GM12878 (cell line): ENCODE results near the gene CEP63. TPM values are rescaled to one million over a fixed set of nuclear protein-coding genes. Genes with fewer than 3 reads are reported as not detected.

Experiments used
- ATAC-seq: fragments of 200-7000 bp; cut with Tn5 transposase; 3 replicates; pipeline ENCODE4 v1.9.1; 2020; ENCODE audit warnings: mild to moderate bottlenecking, moderate library complexity
- BruUV-seq: library from RNA; stranded (reverse); fragments of 400-500 nt; replicated peaks from 2 replicates; lab custom pipeline; 2021; lab: Mats Ljungman, UMichigan
- CTCF ChIA-PET: fragments of 300-600 bp; sonication (Branson Sonifier 250); formaldehyde crosslinking; extraction: SDS; loops from one replicate; lab custom pipeline; 2021; ENCODE audit warnings: inconsistent platforms; lab: Yijun Ruan, JAX
- POLR2A ChIA-PET: fragments of 350-600 bp; formaldehyde crosslinking; extraction: SDS; loops from one replicate; lab custom pipeline; 2021; ENCODE audit warnings: inconsistent platforms; lab: Charles Lee
- RAD21 ChIA-PET: fragments of 300-600 bp; sonication (Branson Sonifier 250); formaldehyde crosslinking; loops from one replicate; lab custom pipeline; 2023; ENCODE audit warnings: antibody characterized with exemption; ENCODE audit not compliant: unreplicated experiment; lab: Charles Lee
- SMC1A ChIA-PET: fragments of 300-600 bp; sonication (Branson Sonifier 250); formaldehyde crosslinking; loops from one replicate; lab custom pipeline; 2023; ENCODE audit not compliant: unreplicated experiment, uncharacterized antibody; lab: Charles Lee
- DNase-seq: peaks from one replicate; pipeline ENCODE4 v3.0.0-alpha.2; 2011; ENCODE audit warnings: low read depth, low spot score
- FAIRE-seq: peaks from 3 replicates; lab custom pipeline; 2011; peaks lifted over from hg19 to GRCh38; lab: Jason Lieb, UNC
- H2AFZ ChIP-seq: 2 replicates; pipeline ENCODE4 v1.6.0; 2011; ENCODE audit warnings: low read depth, low read length, control low read depth; ENCODE audit not compliant: control insufficient read depth
- H3K27ac ChIP-seq: 2 replicates; pipeline ENCODE4 v1.5.1; 2011; ENCODE audit warnings: control low read depth; ENCODE audit not compliant: control insufficient read depth, insufficient read depth
- H3K27me3 ChIP-seq, 2 experiments: replicated peaks in 1 of 2; 2 replicates each; pipeline versions ENCODE4 v1.6.0 to v1.6.1; 2011; ENCODE audit warnings: low read length in 1 of 2; ENCODE audit not compliant: control insufficient read depth in 2 of 2, insufficient read depth in 2 of 2
- H3K36me3 ChIP-seq, 2 experiments: 2 replicates each; pipeline ENCODE4 v1.5.1; 2011; ENCODE audit warnings: low read length in 1 of 2; ENCODE audit not compliant: control insufficient read depth in 2 of 2, insufficient read depth in 2 of 2
- H3K4me1 ChIP-seq: 2 replicates; pipeline ENCODE4 v1.6.1; 2011; ENCODE audit warnings: mild to moderate bottlenecking, low read length, moderate library complexity, mixed read lengths; ENCODE audit not compliant: control insufficient read depth, insufficient read depth
- H3K4me2 ChIP-seq: 2 replicates; pipeline ENCODE4 v1.6.0; 2011; ENCODE audit warnings: control low read depth; ENCODE audit not compliant: control insufficient read depth, insufficient read depth
- H3K4me3 ChIP-seq: fragments of 200-600 bp; sonication (generic); 2 replicates; pipeline ENCODE4 v1.5.1; 2016
- H3K79me2 ChIP-seq: 2 replicates; pipeline ENCODE4 v1.6.0; 2011; ENCODE audit warnings: low read length; ENCODE audit not compliant: control insufficient read depth, insufficient read depth
- H3K9ac ChIP-seq: 2 replicates; pipeline ENCODE4 v1.8.0; 2011; ENCODE audit warnings: low read length, control low read depth, mixed read lengths; ENCODE audit not compliant: control insufficient read depth, insufficient read depth
- H3K9me3 ChIP-seq: replicated peaks from 3 replicates; pipeline ENCODE4 v1.5.1; 2011; ENCODE audit warnings: mild to moderate bottlenecking, low read length; ENCODE audit not compliant: control insufficient read depth, insufficient read depth
- H4K20me1 ChIP-seq: 2 replicates; pipeline ENCODE4 v1.6.0; 2011; ENCODE audit not compliant: control insufficient read depth, insufficient read depth
- CHD4 ChIP-seq: fragments of 200-600 bp; sonication (generic); IDR thresholded peaks from 2 replicates; pipeline ENCODE4 v1.6.1; 2016; ENCODE audit warnings: mild to moderate bottlenecking
- ESRRA ChIP-seq: IDR thresholded peaks from 2 replicates; pipeline ENCODE4 v1.6.1; 2012; ENCODE audit warnings: mild to moderate bottlenecking, low read length, improper control_type of control experiment
- POLR2A ChIP-seq: IDR thresholded peaks from 2 replicates; pipeline ENCODE4 v1.6.1; 2011; ENCODE audit warnings: low read depth, mild to moderate bottlenecking, low read length
- SPI1 ChIP-seq: IDR thresholded peaks from 2 replicates; pipeline ENCODE4 v1.6.1; 2011; ENCODE audit warnings: low read depth, mild to moderate bottlenecking, low read length, moderate library complexity, borderline replicate concordance; ENCODE audit not compliant: insufficient read depth
- TARDBP ChIP-seq: IDR thresholded peaks from 2 replicates; pipeline ENCODE4 v1.6.1; 2016; ENCODE audit warnings: borderline replicate concordance
- USF1 ChIP-seq: IDR thresholded peaks from 2 replicates; pipeline ENCODE4 v1.6.1; 2011; ENCODE audit warnings: borderline replicate concordance, low read depth, mild to moderate bottlenecking, moderate library complexity, mixed read lengths, low read length; ENCODE audit not compliant: insufficient read depth; ENCODE audit errors: extremely low read length
- WGBS: methylation state at CpG from one replicate; pipeline ENCODE4 v1.1.6; 2016; ENCODE audit warnings: low lambda C conversion rate; ENCODE audit not compliant: insufficient replicate concordance, insufficient coverage; ENCODE audit errors: missing lambda C conversion rate; 5-methylcytosine and 5-hydroxymethylcytosine counted together
- in situ Hi-C: fragments of 300-500 bp; cut with MboI; formaldehyde crosslinking; loops from 9 replicates; pipeline ENCODE4 v1.14.3; 2018; ENCODE audit warnings: mixed read lengths
- intact Hi-C: fragments of 100-400 bp; cut with micrococcal nuclease; formaldehyde crosslinking; loops from one replicate; pipeline ENCODE4 v1.14.2; 2022; ENCODE audit not compliant: unreplicated experiment
- polyA plus RNA-seq, 11 experiments: library from polyadenylated mRNA; depleted of rRNA in 4 of 11; unstranded in 6 of 11; stranded (reverse) in 5 of 11; fragments of >200 nt; fragmentation: Nextera tagmentation in 4 of 11; fragmentation: Illumina TruSeq in 1 of 11; extraction: Ambion mirVana in 4 of 11; extraction: Trizol in 1 of 11; gene quantifications; 1 replicate in 1 of 11; 2 replicates in 10 of 11; pipeline versions ENCODE4 v1.2.1 to v1.2.3, GENCODE V29; 2011 to 2016; ENCODE audit warnings: inconsistent platforms in 2 of 11, missing spikeins in 2 of 11, low read depth in 1 of 11
- total RNA-seq, 4 experiments: library from RNA; depleted of rRNA in 3 of 4; stranded (reverse); fragments of >200 nt in 3 of 4; fragmentation: Illumina TruSeq in 1 of 4; extraction: Trizol in 1 of 4; gene quantifications; 2 replicates each; pipeline versions ENCODE4 v1.2.1 to v1.2.3, GENCODE V29; 2013 to 2021

CEP63 gene
- total and polyA plus RNA-seq, 10 of the 15 experiments (the other 5 are each of a cell fraction or from before 2014, with no cell fraction given) = 14.0 to 36.9 (median 26.8) TPM

DNA sequence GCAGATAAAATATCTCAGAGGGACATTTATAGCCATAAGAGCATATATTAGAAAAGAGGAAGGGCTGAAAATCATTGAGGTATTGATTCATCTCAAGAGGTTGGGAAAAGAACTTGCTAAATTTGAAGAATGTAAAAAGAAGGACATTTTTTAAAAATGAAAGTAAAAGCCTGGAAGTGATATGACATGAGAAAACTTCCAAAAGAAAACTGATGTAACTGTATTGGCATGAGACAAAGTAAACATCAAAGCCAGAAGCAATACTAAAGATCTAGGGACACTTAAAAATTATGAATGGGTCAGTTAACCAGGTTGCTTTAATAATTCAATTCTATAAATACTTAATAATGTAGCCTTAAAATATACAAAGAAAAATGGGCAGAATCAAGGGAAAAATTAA lies 31.9 kb downstream of the CEP63 start (continued):
- no peak for TF ChIP-seq ESRRA
- no peak for TF ChIP-seq CHD4
- no peak for TF ChIP-seq TARDBP
- TF ChIP-seq, all 136 proteins: peak for 0

GRCh38 chr3:134522541-134522940 lies 36.7 kb downstream of the CEP63 start:
- FAIRE-seq = no peak
- TF ChIP-seq SPI1 (no peak), POLR2A (no peak), USF1 (no peak)
- CTCF ChIA-PET = no interaction called here

More at GRCh38 chr3:134522541-134522940, 36.7 kb downstream of the CEP63 start:
- WGBS = 98% methylated on average over 6 of the region's 6 CpGs
- ChIA-PET RAD21 (no interaction called here), SMC1A (no interaction called here), POLR2A (no interaction called here)
- no peak overlapping the region for H3K4me2 ChIP-seq
- H2AFZ ChIP-seq = no peak overlapping the region
- no peak overlapping the region for H3K27ac ChIP-seq
- no TSS peak for BruUV-seq
- H3K9me3 ChIP-seq = peaks cover 8% of the 10 kb centered on the region
- H3K4me3 ChIP-seq = no peak overlapping the region
- no peaks in the 10 kb centered on the region for H4K20me1 ChIP-seq
- no peak overlapping the region for H3K9ac ChIP-seq
- H3K4me1 ChIP-seq = no peaks in the 10 kb centered on the region
- in situ Hi-C loops (no loop called here), intact Hi-C loops (no loop called here)
- no peaks in the 10 kb centered on the region; a peak in 1 of 4 replicates for H3K36me3 ChIP-seq
- DNase-seq (no peak), ATAC-seq (no peak)
- H3K79me2 ChIP-seq = 0 out of 2 replicates have a peak, but pooled peaks cover 1% of the 10 kb centered on the region
- H3K27me3 ChIP-seq = no peaks in the 10 kb centered on the region
